Hippocampal formation (tissue), 2 donors: ENCODE measurements around the gene POM121.
"Not testable (repeated sequence)": the region's sequence is repeated elsewhere in the genome, so short reads cannot be mapped to it uniquely, and the experiment has no call there.

ENCODE experiments used
- DNase-seq, 2 donors: peaks; one replicate each; lab custom pipeline; 2025; lab: John Stamatoyannopoulos, UW

Gene POM121

DNA sequence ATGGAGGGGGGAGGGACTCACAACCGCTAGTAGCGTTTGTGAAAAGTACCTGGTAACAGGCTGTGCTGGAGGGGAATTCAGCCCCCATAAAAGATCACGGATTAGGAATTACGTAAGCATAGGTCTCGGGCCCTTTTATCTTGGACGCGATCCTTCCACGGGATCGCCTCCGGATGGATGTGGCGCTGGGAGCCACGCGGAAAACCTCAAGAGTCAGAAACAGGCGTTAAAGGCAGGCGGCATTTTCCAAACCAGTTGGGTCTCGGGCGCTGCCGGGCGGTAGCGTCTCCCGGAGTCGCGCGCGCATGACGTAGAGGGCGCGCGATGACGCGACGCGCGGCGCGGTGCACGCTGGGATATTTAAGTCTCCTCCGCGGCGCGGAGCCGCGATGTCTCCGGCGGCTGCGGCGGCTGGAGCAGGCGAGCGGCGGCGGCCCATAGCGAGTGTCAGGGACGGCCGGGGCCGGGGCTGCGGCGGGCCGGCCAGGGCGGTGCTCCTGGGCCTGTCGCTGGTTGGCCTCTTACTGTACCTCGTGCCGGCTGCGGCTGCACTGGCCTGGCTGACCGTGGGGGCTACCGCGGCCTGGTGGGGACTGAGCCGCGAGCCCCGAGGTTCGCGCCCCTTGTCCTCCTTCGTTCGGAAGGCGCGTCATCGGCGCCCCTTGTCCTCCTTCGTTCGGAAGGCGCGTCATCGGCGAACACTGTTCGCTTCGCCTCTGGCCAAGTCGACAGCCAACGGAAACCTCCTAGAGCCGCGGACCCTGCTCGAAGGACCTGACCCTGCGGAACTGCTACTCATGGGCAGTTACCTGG is at the start of gene POM121:
TSS of gene POM121 (plus strand) at position 363 of the 813 bp plus-strand sequence. CDS start at position 390, 27 bp downstream.
- peak; percentile 67 to 73 for DNase-seq

DNA sequence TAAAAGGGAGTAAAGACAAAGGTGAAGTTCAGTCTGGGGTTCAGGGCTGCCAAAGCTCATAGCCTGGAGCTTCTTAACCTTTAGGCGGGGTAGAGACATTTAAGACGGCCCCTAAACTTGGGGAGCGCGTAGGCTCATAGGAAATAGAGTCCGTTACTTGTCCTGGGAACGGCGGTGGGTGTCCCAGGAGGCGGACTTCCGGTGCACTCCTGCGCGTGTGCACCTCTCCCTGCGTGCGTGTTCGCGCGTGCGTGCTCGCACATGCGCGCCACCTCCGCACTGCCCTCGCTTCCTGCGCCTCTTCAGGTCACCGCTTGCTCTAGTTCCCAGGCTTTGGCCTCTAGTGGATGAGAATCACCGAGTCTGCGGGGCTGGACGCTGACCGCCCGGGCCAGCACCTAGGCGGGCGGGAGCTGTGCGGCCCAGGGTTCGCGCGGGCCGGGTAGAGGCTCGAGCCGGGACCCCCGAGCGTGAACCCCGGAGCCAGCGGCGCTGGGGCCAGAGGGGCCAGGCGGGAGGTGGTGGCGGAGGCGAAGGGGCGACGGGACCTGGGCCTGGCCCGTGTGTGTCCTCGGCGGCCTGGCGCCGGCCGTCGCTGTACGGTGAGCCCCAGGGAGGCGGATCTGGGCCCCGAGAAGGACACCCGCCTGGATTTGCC is 45.7 kb upstream of the POM121 start:
- peak; percentile 58 to 84 for DNase-seq

DNA sequence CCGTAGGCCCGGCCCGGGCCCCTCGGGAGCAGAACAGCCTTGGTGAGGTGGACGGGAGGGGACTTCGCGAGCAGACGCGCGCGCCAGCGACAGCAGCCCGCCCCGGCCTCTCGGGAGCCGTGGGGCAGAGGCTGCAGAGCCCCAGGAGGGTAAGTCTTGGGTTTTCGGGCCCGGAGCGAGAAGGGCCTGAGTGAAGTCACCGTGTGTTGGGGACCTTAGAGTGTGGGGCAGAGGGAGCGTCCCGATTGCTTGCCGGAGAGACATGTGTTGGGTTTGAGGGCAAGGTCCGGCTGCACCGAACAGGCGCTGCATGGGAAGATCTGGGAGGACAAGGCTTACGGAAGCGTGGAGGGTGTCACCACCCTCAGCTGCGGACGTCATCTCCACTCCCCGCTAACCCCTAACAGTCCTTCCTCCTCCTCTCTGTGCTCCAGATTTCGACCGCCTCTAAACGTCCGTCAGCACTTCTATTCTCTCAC is 45.1 kb upstream of the POM121 start:
- peak; percentile 14 to 20 for DNase-seq

DNA sequence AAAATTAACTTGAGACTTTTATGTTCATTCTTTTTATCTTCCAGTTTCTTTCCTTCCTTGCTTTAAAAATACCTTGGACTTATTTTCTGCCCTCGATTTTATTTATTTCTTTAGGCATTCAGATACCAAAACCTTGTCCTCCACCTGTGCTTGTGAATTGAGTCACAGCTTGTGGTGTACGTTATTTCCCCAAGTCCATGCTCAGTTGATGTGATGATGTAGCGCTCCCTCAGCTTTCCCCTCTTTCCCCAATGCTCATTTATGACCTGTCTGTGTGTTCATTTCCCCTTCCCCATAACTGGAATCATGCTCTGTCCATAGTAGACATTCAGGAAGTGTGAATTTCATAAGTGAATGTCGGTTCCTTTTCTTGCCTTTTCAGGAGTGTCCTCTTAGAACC is 33.1 kb upstream of the POM121 start:
- not testable (repeated sequence) for DNase-seq

DNA sequence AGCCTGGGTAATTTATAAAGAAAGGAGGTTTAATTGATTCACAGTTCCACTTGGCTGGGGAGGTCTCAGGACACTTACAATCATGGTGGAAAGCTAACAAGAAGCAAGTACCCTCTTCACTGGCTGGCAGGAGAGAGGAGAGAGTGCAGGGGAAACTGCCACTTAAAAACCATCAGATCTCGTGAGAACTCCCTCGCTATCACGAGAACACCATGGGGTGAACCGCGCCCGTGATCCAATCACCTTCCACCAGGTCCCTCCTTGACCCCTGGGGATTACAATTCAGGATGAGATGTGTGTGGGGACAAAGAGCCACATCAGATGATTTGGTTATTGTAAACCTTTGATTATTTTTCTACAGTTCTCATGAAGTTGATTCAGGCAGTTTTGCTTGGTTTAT is 20.2 kb upstream of the POM121 start:
- DNase-seq, result not testable (repeated sequence)

DNA sequence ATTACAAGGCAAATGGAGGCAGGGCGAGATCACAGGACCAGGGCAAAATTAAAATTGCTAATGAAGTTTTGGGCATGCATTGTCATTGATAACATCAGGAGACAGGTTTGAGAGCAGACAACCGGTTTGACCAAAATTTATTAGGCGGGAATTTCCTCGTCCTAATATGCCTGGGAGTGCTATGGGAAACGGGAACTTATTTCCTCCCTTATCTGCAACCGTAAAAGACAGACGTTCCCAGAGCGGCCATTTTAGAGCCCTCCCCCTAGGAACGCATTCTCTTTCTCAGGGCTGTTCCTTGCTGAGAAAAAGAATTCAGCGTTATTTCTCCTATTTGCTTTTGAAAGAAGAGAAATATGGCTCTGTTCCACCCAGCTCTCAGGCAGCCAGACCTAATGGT is 16.5 kb upstream of the POM121 start:
- DNase-seq, result not testable (repeated sequence)

DNA sequence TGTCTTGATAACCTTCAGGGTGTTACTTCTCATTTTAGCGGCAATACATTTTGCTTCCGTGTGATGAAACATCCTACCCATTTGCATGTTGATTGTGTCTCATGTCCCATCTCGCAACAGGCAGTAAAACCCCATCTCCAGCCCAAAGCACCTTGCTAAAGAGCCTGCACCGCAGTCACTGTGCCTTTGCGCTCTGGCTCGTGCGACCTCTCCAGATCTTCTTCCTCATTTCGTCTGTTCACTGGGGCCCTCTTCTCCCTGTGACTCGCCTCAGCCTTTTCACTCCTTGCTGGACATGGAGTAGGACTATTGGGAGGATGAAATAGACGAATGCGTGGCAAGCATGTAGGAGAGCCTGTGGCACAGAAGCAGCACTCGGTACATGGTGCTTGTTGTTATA is 13.5 kb upstream of the POM121 start:
- DNase-seq, result not testable (repeated sequence)

DNA sequence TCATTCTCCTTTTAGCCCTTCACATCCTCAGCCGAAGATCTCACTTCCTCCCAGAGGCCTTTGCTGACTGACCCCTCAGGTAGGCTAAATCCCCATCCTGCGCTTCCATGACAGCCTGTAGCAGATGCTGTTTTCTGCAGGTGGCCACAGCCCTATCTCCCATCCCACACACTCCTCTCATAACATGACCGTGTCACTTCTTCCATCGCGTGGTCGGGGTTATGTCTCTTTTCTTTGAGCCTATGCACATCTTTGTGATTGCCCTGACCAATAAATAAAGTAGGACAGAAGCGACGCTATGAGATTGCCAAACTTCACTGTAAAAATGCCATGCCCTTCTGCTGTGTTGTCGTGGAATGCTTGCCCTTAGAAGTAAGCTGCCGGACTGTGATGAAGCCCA is 11.1 kb upstream of the POM121 start:
- DNase-seq, result not testable (repeated sequence)

DNA sequence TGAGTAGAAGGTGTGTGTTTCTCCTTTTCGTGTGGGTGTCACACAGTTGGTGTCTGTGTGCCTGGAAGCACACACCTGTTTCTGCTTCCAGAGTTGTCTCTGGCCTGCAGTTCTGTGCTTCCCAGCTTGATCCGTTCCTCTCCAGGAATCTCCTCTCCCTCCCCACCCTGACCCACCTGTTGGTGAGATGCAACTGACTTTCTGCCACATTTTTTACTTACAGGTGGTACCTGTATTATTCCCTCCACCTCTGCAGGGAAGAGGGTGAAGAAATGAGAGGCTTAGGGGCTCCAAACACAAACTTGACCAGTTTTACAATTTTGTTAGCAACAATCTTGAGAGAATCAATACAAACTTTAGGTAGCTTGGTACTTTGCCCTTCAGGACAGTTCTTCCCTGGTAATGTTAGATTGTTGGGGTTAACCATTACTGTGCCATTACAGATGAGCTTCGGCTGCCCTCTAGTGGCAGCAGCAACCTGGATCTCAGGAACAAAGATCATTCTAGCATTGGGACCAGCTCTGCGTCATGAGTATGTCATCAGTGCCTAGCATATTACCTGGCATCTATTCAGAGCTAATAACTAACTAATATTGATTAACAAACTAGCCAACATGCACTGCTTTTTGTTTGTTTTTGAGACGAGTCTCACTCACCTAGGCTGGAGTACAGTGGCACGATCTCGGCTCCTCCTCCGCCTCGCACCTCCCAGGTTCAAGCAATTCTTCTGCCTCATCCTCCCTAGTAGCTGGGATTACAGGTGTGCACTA is 10.0 kb upstream of the POM121 start:
- not testable (repeated sequence) for DNase-seq

DNA sequence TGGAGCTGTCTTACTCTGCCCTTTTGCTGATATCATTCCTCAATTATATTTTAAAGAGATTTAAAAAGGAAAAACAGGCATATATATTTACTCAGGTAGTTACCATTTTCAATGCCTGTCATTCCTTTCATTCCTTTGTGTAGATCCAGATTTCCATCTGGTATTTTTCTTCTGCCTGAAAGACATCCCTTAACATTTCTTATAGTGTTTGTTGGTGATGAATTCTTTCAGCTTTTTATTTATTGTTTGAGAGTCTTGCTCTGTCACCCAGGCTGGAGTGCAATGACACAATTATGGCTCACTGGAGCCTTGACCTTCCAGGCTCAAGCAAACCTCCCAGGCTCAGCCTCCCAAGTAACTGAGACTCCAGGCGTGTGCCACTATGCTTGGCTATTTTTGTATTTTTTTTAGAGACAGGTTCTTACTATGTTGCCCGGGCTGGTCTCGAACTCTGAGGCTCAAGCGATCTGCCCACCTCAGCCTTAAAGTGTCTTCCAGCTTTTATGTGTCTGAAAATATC is 5.6 kb upstream of the POM121 start:
- DNase-seq, result no peak

DNA sequence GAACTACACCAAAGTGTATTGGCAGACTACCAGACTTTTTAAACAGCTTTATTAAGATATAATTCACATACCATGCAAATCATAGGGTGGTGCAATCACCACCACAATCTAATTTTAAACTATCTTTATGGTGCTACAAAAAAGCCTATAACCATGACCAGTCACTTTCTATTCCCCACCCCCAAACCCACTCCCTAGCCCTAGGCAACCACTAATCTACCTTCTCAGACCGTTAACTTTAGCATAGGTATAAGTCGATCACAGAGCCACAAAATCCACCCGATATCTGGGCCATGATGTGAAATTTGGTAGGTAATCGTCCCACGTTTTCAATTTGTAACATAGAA is 536 bp upstream of the POM121 start:
- DNase-seq, result no peak

DNA sequence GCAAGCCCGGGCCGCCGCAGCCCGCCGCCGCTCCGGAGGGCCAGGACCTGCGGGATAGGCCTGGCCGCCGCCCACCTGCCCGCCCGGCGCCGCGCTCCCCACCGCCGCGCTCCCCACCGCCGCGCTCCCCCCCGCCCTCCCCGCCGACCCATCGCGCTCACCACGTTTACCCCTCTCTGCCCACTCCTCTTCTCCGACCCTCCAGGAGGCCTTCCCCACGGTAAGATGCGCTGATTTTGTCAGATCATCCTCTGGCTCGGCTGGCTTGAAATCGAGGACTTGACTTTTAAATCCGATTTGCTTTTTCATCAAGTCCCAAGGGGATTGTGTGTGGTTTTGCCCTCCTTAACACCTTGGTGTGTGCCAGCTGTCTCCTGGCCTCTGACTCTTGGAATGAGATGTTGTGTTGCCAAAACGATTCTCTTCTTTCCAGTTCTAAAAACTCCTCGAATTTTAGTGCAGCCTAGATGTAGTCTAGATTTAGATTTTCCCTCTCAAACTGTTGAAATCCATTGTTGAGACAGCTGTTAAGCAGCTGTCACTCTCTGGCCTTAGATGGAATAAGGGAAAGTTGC is 738 bp downstream of the POM121 start:
- no peak for DNase-seq

DNA sequence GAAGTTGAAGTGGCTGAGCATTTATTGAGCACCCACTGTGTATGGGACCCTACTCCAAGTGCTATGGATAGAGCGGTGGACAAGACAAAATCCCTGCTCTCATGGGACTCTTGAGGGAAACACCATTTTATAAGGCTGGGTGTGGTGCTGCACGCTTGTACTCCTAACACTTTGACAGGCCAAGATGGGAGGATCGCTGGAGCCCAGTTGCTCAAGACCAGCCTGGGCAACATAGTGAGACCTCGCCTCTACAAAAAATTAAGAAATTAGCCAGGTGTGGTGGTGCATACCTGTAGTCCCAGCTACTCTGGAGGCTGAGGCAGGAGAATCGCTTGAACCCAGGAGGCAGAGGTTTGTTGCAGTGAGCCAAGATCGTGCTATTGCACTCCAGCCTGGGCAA is 2.9 kb downstream of the POM121 start:
- DNase-seq, result not testable (repeated sequence)

DNA sequence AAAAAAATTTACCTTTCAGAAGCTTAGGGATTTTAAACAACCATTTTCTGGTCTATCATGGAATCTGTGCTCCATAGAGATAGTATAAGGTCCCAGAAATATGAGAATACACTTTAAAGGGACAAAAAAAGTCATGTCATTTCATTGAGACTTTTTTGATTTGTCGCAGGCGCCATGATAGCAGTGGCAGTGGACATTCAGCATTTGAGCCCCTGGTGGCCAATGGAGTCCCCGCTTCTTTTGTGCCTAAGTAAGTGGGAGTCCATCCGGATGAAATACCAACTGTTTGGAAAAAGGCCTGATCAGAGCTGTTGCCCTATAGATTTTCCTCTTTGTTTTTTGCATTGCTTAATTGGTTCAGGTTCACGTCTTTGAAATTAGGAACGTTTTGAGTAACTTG is 3.3 kb downstream of the POM121 start:
- not testable (repeated sequence) for DNase-seq

DNA sequence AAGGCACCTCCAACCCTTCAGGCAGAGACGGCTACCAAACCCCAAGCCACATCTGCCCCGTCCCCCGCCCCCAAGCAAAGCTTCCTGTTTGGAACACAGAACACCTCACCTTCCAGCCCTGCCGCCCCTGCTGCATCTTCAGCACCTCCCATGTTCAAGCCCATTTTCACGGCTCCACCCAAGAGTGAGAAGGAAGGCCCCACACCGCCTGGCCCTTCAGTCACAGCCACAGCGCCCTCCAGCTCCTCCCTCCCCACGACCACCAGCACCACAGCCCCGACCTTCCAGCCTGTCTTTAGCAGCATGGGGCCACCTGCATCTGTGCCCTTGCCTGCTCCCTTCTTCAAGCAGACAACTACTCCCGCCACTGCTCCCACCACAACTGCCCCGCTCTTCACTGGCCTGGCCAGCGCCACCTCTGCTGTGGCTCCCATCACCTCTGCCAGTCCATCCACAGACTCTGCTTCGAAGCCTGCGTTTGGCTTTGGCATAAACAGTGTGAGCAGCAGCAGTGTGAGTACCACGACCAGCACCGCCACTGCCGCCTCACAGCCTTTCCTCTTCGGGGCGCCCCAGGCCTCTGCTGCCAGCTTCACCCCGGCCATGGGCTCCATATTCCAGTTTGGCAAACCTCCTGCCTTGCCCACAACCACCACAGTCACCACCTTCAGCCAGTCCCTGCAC is 17.3 kb downstream of the POM121 start:
- DNase-seq, result not testable (repeated sequence)

DNA sequence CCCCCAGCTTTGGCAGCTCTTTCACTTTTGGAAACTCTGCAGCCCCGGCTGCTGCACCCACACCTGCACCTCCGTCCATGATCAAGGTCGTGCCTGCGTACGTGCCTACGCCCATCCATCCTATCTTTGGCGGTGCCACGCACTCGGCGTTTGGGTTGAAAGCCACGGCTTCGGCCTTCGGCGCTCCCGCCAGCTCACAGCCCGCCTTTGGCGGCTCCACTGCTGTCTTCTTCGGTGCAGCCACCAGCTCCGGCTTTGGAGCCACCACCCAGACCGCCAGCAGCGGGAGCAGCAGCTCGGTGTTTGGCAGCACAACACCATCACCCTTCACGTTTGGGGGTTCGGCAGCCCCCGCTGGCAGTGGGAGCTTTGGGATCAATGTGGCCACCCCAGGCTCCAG is 18.1 kb downstream of the POM121 start:
- DNase-seq, result not testable (repeated sequence)

DNA sequence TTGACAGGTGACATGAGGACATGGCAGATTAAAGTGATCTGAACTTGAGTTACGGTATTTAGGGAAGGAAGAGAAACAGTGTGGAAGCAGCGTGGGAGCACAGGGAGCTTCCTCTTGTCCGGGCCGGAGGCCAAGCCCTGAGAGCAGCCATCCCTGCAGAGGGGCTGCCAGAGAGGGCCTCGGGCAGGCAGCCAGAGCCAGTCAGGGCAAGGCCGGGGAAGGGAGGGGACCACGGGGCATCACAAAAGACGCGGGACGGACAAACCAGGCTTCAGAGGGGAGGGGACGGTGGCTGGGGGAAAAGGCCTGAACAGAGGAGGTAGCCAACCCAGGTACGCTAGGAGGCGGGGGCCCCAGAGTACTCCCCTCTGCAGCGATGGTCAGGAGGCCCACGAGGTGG is 20.0 kb downstream of the POM121 start:
- DNase-seq, result not testable (repeated sequence)

DNA sequence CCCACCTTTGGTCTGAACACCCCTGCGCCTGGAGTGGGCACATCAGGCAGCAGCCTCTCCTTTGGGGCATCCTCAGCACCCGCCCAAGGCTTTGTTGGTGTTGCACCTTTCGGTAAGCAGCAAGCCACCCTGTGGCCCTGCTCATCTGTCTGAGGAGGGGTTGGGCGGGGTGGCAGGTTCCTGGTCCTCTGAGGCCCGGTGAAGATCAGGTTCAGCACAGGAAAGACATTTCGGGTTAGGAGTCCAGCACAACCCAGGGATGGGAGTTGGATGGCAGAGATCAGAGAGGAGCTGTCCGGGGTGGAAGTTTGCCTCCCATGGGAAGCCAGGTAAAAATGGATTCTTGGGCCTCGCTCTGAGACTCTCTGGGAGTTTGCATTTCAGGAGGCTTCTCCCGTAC is 20.7 kb downstream of the POM121 start:
- not testable (repeated sequence) for DNase-seq

DNA sequence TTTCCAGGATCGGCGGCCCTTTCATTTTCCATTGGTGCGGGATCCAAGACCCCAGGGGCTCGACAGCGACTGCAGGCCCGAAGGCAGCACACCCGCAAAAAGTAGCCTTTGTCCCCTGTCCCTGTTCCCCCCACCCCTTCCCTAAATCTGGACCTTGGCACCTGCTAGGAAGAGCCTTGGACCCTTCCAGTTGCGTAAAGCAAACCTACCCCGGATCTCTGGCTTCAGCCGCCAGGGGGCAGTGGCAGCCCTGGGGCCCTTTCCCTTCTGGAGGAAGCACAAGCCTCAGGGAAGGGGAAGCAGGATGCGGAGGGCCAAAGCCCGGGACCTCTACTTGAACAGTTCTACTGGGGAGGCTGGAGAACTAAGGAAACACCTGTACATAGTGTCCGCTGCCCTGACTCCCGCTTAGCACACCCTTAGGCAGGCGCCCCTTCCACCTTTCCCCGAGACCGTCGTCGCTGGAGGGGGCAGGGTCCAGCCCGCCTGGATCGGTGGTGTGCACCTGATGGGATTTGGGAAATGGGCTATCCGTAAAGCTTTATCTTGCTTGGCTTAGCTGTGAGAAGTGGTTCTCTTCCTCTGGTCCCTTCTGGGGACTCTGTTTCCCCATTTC is 21.3 kb downstream of the POM121 start:
- DNase-seq, result not testable (repeated sequence)

DNA sequence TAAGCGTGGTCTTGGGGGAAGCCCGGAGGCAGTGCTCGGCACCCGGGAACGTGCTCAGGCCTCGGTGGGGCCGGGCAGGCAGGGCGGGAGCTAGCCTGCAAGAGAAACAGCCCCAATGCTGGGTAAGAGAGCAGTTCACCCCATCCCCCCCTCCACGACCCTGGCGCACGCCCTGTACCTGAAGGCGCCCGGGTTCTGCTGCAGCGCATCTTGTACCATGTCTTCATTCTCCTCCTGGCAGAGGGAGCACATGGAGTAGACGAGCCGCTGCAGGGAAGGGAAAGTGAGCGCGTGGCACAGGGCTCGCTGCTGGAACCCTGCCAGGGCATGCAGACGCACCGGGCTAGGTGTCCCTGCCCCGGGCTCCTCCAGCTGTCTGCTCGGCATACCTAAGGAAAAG is 23.8 kb downstream of the POM121 start:
- DNase-seq, result not testable (repeated sequence)

DNA sequence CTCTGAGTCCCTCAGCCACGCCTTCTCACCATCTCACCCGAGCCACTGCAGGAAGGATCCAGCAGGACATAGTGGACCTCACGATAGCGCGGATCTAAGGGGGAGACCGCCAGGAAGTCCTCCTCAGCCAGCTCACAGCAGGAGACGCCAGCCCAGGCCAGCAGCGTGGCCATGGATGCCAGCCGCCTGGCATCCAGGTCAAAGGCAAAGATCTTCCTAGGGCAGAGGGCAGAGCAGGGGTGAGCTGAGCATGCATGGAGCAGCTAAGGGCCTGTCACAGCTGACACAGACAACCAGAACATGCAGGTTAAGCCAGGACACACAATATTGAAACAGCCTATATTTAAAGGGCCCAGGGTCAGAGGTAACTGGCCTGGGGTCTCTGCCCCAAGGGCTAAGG is 24.4 kb downstream of the POM121 start:
- not testable (repeated sequence) for DNase-seq
